Occipital lobe (tissue), 2 donors: ENCODE measurements around the gene ALPK3. TPM values are rescaled to one million over a fixed set of nuclear protein-coding genes. Genes with fewer than 3 reads are reported as not detected.

Source experiments
- DNase-seq: peaks from one replicate; lab custom pipeline; 2025; lab: John Stamatoyannopoulos, UW
- total RNA-seq: library from RNA; depleted of rRNA; stranded (reverse); fragments of >200 nt; gene quantifications from one replicate; pipeline ENCODE4 v1.2.3, GENCODE V29; 2014

The ALPK3 gene
- total RNA-seq, 1 donor from 2014 or later, result 1.6 TPM

DNA sequence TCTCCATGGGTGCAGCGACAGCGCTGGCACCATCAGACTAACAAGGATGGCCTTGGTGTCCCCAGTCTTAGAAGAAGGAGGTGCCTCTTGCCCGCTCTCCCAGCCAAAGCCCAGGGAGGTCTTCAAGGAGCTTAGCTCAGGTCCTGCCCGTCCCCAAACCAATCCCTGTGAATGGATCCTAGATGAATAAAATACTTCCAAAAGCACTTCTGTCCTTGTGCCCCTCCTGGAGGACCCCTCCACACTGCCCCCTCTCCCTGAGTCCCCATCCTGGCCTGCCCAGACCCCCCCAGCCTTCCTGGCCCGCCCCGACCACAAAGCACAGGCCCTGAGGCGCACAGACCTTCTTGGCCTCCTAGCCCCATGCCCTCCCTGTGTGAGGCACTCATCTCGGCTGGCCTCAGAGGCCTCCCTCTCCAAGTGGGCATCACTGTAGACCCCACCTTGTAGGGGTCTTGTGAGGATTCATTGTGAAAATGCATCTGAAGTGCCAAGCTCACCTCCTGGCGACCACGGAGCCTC, 75.7 kb downstream of the ALPK3 start:
- no peak for DNase-seq

DNA sequence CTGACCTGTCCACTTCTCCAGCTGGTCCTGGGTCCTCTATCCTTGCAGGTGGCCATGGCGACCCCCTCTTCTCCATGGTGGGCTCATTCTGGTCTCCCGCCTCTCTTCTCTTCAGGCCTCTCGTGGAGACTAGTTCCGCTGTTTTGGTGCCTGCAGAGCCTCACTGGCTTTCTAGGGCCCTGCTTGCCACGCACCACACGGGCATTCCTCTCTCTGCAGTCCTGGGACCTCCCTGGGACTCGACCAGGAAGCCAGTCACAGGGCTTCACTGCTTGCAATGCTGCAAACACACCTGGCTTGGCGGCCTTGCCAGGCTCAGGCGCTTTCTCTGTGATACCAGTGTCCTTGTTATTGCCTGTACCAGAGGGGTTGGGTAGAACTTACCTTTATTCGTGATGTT, 76.5 kb downstream of the ALPK3 start:
- DNase-seq, result no peak

DNA sequence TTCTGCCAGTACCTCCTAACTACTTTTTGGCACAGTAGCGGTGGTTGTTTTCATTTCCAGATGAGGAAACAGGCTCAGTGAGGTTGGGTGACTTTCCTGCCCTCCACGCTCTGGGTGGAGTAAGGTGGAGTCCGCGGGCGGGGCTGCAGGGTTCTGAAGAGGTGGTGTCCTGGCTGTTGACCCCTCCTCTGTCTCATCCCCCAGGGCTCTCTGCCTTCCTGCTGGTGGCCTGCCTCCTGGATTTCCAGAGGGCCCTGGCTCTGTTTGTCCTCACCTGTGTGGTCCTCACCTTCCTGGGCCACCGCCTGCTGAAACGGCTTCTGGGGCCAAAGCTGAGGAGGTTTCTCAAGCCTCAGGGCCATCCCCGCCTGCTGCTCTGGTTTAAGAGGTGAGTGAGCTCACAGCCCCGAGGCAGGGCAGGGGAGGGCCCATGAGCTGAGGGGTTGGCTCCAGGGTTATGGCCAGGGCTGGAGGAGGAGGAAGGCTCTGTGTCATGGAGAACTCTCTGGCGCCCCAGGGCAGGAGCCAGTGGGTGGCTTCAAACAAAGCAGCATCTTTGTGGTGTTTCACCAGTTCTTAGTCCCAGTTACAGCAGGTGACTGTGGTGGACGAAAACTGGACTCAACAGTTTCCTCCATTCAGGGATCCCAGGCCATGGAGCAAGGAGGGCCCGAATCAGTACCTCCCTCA, 77.7 kb downstream of the ALPK3 start:
- DNase-seq, result no peak

DNA sequence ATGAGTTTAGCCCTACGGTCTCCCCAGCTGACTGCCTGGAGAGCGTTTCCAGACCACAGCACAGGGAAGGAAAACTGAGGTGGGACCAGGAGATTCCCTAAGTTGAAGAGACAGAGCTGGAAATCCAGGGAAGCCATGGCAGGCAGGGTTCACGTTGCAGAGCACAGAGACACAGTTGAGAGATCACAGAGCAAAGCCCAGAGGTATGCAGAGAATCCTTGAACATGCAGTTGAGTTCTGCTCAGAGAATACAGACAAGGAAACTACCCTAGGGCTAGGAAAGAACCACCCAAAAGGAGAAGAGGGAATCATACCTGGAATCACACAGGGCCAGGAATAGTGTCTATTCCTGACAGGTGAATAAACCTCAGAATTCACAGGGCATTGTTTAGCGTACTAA, 81.6 kb downstream of the ALPK3 start:
- no peak for DNase-seq

DNA sequence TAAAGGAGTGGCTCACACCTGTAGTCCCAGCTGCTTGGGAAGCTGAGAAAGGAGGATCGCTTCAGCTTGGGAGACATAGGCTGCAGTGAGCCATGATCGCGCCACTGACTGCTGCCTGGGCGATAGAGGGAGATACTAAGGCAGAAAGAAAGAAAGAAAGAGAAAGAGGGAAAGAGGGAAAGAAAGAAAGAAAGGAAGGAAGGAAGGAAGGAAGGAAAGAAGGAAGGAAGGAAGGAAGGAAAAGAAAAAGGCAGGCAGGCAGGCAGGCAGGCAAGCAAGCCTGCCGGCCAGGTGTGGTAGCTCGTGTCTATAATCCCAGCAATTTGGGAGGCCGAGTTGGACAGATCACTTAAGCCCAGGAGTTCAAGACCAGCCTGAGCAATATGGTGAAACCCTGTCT, 82.6 kb downstream of the ALPK3 start:
- no peak for DNase-seq

DNA sequence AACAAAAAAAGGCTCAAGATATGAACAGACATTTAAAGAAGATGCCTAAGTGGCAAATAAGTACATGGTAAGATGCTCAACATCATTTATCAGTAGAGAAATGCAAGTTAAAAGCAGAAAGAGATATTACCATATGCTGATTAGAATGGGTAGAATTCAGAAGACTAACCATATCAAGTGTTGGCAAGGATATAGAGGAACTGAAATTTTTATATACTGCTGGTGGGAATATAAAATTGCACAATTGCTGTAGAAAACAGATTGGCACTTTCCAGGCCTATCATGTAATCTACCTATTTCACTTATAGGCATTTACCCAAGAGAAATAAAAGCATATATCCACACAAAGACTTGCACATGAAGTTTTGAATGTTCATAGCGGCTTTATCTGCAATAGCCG, 84.4 kb downstream of the ALPK3 start:
- no peak for DNase-seq

DNA sequence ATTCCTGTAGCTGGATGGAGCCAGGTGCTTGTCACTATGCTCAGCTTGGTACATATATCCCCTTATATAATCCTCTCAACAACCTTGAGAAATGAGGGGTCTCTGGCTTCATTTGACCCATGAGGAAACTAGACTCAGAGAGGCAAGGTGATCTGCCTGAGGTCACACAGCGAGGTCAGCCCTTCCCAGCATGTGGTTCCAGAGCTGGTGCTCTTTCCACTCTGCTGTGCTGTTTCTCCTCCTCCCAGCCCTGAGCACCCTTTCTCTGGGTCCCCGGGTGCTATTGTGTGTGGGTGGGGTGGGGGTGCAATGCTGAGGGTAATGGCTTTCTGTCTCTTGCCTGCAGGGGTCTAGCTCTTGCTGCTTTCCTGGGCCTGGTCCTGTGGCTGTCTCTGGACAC, 86.6 kb downstream of the ALPK3 start:
- DNase-seq, result no peak

DNA sequence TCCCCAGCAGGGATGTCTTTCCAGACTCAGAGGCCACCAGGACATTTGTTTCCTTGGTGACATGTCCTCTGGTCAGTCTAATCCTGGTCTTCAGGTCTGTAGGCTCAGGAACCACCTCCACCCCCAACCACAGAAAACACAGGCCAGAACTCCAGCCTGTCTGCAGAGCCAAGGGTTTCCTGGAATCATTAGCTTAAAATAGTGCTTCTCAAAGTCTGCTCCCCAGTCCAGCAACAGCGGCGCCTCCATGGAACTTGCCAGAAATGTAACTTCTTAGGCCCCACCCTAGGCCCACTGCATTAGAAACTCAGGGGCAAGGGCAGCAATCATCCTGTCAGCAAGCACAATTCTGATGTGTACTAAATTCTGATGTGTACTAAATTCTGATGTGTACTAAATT, 87.3 kb downstream of the ALPK3 start:
- no peak for DNase-seq

DNA sequence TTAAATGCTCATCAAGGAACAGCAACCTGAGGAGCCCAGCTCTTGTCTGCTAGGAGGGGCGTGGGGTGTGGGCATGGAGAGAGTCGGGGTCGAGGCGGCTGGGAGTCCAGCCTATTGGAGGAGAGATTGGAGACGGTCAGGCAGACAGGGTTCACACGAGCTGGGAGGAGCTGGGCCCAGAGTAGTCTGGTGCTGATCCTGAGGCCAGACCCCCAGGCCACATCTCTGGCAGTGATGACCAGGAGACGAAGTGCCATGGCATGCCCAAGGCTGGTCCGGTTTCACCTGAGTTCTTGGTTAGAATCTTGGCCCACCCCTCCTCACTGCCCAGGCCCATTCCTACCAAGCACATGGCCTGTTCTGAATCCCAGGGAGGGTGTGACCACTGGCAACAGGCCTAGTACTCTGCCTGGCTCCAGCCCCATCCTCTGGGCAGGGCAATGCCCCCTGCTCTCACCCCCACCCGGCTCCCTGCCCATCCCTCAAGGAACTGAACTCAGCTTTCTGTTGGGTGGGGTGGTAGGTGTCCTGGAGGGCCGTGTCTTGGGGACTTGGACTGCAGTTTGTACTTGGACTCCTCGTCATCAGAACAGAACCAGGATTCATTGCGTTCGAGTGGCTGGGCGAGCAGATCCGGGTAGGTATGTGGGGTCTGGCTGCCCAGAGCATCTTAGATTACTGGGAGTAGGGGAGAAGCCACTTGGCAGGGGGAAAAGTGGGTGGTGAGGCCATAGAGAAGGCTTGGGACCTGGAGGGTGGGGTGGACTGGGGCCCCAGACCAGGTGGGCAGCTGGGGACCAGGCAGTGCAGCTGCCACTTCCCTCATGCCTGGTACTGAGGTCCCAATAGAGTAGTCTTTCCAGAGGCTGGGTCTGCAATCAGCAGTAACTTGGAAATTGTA, 88.1 kb downstream of the ALPK3 start:
- no peak for DNase-seq

DNA sequence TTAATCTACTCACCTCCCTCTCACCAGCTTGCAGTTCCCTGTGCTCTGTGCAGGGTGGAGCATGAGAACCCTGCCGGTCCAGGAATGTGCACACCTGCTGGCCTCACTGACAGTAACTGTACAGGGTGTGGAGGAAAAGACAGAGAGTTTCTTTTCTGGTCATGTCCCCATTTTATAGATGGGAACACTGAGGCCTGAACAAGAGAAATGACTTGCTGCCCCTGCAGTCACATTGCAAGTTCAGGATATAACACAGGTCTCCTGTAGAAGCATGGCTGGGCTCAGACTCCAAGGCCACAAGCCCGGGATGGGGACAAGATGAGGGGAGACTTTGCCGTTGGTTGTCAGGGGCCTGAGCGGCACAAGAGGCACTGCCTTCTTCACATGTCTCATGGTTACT, 90.6 kb downstream of the ALPK3 start:
- DNase-seq, result no peak

DNA sequence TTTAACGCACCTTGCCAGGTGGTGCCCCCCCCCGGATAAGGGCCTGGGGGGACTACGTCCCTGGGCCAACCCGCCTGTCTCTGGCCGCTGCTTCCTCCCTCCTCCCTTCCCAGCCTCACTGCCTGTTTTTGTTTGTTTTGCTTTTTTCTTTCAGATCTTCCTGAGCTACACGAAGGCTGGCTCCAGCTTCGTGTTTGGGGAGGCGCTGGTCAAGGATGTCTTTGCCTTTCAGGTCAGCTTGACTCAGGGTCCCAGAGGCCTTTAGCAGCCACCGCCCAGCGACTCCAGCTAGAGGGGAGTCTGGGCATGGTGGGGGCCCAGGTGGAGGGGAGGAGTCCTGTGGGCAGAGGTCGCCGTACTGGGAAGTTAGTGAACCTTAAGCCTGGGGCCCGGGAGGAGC, 91.4 kb downstream of the ALPK3 start:
- DNase-seq, result no peak

DNA sequence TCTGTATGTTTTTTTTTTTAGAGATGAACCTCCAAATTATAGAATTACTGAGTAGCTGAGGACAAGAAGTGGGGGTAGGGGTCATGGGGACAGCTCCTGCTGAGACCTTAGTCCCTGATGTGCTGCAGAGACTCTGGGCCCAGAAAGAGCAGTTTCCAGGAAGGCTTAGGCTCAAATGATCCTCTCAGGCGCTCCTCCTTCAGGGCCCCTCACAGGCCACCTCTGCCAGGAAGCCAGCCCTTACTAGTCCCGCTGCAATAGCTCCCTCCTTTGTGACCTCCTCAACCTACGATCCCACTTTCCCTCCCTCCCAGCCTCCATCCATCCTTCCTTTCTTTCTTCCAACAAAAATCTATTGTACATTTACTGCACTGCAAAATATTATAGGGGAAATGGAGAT, 91.9 kb downstream of the ALPK3 start:
- no peak for DNase-seq

DNA sequence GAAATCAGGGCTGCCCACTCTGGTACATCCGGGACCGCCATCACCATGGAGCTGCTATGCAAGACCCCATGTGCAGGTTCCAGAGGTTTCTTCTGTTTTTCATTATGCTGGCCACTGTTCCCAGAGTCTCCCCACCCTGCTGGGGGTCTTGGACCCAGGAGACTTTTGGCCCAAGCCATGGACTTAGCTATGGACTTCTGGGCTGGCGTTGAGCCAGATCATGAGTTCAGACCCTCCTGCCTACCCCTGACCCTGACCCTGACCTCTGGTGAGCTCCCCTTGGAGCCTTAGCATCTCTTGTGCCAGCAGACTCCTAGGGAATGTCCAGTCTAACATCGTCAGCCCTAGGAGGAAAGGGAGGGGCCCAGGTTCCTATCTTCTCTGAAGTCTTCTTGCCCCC, 92.6 kb downstream of the ALPK3 start:
- DNase-seq, result no peak

DNA sequence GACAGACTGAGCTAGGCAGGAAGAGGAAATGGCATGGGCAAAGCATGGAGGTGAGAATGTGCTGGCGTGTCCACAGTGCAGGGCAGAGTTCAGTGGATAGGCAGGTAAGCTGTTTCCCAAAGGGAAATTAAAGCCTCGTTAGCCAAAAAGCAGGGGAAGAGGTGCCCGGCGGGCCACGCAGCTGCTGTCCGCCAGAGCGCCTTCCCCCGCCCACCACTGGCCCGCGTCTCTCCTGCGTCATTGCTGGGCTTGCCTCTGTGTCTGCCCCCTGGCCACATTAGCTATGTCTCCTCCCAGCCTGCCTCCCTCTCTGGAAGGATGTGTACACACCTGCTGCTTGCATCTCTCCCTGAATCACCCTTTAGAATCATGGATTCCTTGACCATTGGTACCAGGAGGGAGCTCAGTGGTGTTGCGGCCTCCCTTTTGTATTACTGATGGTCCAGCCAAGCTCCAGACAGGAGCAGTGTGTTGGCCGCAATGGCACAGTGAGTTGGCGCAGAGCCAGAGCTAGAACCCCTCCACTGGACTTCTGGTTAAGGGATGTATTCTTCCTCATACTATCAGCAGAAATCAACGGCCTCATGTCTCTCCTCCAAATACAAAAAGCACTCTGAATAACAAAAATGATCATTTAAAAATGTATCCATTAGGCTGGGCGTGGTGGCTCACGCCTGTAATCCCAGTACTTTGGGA, 93.9 kb downstream of the ALPK3 start:
- no peak for DNase-seq

DNA sequence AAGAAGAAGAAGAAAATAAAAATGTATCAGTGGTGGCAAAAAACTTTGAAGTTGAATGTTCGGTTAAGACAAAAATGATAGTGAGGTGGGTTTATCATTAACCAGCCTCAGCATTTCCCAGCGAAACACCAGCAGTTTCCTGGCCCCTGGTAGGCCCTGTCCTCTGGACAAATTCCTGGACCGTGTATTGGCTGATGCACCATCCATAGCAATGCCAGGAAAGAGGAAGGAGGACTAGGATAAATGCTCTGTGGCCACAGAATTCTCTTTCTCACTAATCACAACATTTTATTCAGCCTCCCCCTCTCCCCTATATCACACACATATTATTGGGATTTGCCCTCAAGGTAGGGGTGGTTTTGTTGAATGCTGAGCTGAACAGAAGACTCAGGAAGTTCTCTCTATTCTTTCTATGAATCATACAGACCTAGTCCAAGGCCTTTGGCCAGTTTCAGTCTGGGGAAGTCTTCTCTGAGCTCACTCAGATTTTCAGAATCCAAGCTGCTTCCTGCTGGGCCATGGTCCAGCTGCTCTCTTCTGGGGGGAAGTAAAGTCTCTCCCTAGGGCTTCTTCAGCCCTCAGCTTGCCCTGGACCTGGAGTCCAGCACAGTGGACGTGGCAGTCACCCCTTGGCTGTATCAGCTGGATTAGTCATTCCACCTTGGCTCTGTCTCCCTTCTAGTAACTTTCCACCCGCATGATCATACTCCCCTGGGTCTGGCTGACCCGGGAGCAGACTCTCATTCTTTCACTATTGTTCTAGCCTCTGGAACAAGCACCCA, 94.9 kb downstream of the ALPK3 start:
- DNase-seq, result no peak

DNA sequence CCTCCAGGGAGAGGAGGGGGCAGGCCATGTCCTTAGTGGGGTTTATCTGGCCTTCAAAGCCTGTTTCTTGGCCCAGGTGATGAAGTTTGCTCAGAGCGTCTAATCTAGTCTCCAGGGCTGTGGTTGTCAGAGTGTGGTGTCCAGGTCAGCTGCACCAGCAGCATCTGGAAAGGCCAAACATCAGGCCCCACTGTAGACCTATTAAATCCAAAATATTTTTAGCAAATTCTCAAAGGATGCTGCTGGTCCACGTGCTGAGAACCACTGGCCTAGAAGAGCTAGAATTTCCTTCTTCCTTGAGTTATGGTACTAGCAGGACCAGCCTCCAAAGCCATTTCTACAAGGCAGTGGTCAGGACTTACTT, 96.2 kb downstream of the ALPK3 start:
- no peak for DNase-seq

DNA sequence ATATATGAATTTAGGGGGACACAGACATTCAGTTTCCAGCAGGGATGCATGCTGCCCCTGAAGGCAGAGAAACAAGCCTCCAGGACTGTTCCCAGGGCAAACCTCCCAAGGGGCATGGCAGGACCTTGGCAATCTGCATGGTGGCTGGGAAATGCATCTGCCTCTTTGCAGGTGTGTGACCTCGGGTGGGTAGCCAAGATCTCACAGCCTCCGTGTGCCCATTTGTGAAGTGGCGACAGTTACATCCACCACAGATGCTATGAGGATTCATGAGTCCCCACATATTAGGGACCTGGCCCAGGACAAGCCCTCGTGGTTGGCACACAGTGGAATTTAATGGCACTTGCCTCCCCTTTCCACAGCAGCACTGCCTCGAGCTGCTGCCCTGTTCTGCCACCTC, 97.2 kb downstream of the ALPK3 start:
- no peak for DNase-seq

DNA sequence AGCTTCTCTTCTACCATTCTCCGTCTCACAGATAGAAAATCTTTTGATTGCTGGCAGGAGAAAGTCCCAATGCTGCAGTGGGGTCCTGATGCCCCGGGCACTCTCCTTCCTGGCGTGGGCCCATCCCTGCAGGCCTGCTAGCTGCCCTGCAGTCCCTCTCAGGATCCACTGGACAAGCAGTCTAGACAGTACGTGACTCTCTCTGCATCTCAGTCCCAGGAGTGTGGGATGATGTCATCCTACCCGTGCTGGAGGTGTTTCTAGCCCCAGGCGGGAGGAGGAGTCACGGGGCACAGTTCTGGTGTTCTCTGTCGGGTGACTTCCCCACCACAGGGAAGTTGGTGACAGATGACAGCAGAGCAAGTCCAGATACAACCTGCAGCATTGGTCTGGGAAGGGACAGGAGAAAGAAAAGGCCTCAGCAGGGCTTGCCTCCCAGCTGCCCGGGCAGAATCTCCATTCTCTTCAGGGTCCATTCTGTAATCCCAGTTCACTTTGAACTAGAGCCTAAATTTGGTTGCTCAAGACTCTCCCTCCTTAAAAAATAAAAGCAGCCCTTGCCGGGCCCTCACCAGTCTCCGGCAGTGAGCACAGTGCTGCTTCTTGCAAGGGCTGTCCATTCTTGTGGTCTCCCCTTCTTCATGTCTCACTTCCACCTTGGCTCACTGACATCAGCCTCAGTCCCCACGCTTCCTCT, 97.9 kb downstream of the ALPK3 start:
- DNase-seq, result no peak

DNA sequence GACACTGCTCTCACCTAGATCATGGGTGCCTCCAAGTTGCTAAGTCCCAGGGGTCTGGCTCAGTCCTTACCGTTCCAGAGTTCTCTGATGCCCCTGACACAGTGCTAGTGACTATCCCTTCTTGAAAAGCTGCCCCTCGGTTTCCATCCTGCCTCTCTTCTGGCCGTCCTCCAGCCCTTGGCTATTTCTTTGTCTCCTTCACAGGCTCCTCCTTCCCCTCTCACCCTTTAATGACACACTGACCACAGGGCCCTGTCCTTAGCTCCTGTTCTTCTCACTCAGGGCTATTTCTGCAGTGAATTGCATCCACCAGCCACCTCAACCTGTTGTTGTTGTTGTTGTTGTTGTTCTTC, 98.4 kb downstream of the ALPK3 start:
- DNase-seq, result no peak

DNA sequence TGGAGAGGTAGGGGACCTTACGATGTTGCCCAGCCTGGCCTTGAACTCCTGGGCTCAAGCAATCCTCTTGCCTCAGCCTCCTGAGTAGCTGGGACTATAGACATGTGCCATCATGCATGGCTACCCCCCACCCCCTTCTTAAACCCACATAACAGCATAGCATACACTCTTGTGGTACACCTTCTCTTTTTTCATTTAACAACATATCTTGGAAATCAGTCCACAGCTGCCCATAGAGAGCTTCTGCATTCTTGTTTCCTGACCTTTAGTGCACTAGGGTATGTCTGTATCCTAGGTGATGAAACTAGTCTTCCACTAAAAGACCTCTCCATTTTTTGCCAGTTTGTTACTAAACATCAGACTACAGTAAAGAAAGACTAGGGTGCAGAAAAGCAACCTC, 100.3 kb downstream of the ALPK3 start:
- DNase-seq, result no peak

DNA sequence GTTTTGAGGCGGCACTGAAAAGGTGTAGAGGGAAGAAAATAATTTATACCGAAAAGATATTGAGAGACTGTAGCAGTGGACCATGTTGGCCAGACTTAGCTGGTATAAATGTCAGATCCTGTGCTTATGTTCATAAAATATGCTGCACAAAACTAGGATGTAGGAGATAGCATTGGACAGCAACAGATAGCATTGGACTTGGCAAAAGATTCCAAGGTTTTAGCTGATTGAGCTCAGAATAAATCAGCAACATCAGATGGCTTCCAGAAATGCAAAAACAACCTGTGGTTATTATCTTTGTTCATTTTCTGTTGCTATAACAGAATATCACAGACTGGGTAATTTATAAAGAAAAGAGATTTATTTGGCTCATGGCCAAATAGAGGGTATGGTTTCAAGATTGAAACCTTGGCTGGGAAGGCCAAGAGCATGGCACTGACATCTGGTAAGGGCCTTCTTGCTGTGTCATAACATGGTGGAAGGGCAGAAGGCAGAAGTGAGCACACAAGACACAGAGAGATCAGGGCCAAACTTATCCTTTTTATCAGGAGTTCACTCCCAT, 102.0 kb downstream of the ALPK3 start:
- no peak for DNase-seq
